NCI-H2196 (cell line): ENCODE measurements around the gene MT1X.
"Not testable (repeated sequence)": the region's sequence is repeated elsewhere in the genome, so short reads cannot be mapped to it uniquely, and the experiment has no call there.

Source experiments
- DNase-seq: peaks from one replicate; lab custom pipeline; 2025; ENCODE audit not compliant: unreplicated experiment; lab: John Stamatoyannopoulos, UW

The MT1X gene

GRCh38 chr16:56709443-56710040, 27.3 kb downstream of the MT1X start:
- no peak for DNase-seq

DNA sequence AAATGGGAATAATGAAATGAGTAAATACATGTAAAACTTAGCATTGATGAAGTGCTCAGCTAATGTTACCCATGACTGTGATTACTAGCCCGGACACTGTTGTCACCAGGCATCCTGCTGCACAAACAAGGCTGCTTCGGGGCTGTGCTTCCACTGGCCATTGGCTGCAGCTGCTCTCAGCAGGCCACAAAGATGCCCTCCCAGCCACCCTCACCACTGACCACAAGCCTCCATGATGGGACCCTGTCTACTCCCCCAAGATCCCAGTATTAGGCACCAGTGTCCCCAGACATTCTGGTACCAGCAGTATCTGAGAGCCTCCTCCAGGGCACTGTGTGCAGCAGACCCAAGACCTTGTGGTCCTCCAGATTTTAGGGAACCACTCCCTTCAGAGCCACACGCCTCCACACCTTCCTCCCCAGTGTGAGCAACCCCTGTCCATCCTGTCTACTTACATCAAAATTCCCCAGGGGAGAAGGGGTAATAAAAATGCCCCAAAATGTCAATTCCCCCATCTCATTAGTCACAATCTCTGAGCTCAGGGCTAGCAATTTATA, 28.0 kb downstream of the MT1X start:
- DNase-seq = no peak

DNA sequence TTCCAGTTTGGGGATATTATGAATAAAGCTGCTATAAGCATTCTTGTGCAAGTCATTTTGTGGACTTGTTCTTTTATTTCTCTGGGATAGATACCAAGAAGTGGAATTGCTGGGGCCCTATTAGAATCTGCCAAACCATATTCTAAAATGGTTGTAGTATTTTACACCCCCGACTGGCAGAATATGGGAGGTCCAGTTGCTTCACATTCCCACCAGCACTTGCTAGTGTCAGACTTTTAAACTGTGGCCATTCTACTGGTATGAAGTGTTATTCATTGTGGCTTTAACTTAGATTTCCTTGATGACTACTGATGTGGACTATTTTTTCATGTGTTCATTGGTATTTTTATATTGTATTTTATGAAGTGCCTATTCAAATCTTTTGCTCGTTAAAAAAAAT, 29.6 kb downstream of the MT1X start:
- DNase-seq = no peak

DNA sequence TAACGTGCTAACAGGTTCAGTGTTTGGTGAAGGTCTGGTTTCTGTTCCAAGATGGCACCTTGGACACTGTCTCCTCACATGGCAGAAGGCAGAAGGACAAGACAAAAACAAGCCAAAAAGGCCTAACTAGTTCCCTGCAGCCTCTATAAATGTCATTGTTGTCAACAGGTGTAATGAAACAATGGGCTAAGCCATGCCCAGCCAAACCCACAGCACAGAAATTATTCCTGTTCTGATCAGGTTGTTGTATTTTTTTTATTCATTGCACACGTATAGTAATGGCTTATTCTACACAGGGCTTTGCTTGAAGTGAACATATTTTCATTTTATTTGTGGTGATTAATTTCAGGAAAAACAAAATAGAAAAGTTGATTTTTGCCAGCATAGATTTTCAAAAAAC, 31.5 kb downstream of the MT1X start:
- no peak for DNase-seq

DNA sequence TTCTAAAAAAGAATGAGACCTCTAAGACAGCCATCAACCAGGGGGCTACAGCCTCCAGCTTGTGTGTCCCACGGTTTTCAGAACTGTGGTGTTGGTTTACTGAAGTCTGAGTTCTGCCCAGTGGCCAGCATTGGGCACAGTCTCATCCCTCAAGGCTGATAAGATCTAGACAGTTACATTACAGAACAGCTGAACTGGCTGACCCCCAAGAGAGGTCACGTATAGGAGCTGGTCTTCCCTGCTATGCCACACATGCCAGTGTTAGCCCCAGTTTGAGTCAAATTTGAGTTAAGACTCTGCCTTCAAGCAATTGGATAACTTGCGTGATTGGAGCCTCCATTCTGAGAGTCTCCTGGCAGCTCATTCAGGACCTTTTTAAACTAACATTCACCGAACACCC, 32.9 kb downstream of the MT1X start:
- DNase-seq = no peak

DNA sequence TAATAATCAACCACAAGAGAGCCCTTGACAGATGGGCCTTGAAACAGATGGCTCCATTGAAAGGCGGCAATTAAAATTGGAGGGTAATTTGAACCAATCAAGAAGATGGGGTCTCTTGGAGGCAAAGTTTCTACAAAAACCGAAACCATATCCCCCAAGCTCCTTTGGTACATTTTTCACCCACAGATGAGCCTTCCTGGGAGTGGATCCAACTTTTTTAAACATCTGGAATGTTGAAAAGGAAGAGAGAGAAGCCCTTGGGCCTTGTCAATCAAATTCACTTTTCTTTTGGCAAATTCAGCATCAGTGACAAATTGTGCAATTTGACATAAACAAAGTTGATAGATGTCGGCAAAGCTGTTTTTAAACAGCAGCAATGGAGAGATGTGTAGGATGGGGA, 34.5 kb downstream of the MT1X start:
- DNase-seq = no peak

DNA sequence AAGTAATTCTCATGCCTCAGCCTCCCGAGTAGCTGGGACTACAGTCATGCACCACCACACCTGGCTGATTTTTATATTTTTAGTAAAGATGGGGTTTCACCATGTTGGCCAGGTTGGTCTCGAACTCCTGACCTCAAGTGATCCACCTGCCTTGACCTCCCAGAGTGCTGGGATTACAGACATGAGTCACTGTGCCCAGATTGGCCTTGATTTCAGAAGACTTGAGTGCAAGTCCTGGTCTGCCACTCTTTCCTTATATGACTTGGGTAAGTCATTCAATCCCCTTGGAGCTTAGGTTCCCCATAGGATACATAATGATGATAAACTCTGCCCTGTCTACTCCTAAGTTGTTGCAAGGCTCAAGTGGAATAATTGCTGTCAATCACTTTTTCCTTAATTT, 35.3 kb downstream of the MT1X start:
- DNase-seq = not testable (repeated sequence)

DNA sequence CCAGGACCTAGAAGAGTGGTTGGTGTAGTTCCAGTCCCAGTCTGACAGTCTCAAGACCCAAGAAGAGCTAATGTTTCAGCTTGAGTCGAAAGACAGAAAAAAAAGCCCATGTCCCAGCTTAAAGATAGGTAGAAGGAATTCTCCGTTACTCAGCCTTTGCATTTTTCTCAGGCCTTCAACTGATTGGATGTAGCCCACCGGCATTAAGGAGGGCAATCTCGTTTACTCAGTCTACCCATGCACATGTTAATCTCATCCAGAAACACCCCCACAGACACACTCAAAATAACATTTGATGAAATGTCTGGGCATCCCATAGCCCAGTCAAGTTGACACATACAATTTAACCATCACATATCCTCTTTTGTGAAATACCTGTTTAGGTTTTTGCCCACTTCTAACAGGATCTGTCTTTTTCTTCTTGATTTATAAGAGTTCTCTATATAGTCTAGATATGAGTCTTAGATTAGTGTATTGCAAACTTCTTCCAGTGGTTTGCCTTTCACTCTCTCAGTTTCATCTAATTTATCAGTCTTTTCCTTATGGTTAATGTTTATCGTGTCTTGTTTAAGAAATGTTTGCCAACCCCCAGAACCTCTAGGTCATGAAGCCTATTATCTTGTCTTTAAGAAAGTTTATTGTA, 40.1 kb downstream of the MT1X start:
- no peak for DNase-seq

DNA sequence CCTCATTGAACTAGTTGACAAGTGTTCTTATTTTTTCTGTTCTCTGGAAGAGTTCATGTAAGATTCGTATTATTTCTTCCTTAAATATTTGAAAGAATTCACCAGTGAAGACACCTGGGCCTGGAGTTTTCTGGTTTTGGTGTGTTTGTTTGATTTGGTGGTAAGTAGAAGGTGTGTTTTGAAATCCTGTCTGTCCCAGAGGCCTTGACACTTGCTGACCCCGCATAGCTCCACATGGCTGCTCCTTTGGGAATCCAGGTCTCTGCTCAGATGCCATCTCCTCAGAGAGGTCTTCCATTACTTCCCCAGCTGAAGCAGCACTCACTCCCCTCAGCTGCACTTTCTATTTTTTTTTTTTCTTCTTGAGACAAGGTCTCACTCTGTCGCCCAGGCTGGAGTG, 41.9 kb downstream of the MT1X start:
- DNase-seq = no peak

GRCh38 chr16:56726283-56726682, 44.0 kb downstream of the MT1X start:
- DNase-seq = no peak

GRCh38 chr16:56726926-56727325, 44.7 kb downstream of the MT1X start:
- no peak for DNase-seq

- no peak for DNase-seq
Measured at GRCh38 chr16:56728027-56728426, 45.8 kb downstream of the MT1X start.

GRCh38 chr16:56728980-56729734, 46.9 kb downstream of the MT1X start:
- no peak for DNase-seq

GRCh38 chr16:56729735-56730662, 47.7 kb downstream of the MT1X start, which contains the start of gene NUP93:
NUP93 (plus strand) TSS chr16:56730129; CDS start chr16:56748248, 18,119 bp downstream.
- peak; percentile 78 for DNase-seq

DNA sequence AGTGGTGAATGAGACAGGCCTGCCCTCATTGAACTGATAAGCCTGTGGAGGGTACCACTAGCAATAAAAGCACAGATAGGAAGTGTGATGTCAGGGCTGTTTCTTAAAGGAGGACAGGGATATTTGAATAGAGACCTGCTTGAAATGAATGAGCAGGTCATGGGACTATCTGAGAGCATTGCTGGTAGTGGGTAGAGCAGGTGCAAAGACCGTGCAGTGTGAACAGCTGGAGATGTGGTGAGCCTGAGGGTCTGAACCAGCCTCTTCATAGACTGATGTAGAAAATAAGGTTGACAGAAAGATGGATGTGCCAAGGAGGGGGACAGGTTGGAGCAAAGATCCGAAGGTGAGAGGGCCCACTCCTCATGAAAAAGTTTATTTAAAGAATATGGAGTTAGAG, 50.1 kb downstream of the MT1X start:
- DNase-seq = no peak

DNA sequence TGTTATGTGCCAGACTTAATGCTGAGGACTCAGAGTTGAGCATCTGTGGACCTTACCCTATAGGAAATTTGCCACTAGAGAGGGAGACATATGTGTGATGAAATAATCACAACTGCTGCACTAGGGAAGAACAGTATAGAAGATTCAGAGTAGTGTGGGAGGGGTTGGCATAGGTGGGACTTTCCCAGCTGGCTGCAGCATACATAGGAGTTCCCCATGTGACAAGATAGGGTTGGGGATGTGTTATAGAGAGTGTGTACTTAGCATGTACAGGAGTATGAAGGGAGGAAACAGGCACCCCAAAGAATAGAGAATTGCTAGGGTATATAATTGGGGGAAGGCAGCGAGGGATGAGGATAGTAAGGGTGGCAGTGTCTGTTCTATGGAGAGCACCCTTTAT, 50.6 kb downstream of the MT1X start:
- no peak for DNase-seq
